Stimulated activated naive CD8-positive, alpha-beta T cell treated with anti-CD3 and anti-CD28 coated beads, Interleukin-15, Interleukin-2, amounts not matched to agents 100 ng/mL and 50 ng/mL, for 24 hours (primary cell): ENCODE measurements around the gene ATXN1.

ENCODE experiments used
- H3K27ac Mint-ChIP-seq: one replicate; pipeline ENCODE4 v1.8.0; 2021; ENCODE audit warnings: mild to moderate bottlenecking, mixed read lengths
- H3K27me3 Mint-ChIP-seq: one replicate; pipeline ENCODE4 v1.8.0; 2021; ENCODE audit warnings: mixed read lengths
- H3K36me3 Mint-ChIP-seq: one replicate; pipeline ENCODE4 v1.8.0; 2021; ENCODE audit warnings: low read depth, mixed read lengths
- H3K4me1 Mint-ChIP-seq: one replicate; pipeline ENCODE4 v1.8.0; 2021; ENCODE audit warnings: low read depth, mixed read lengths
- H3K4me3 Mint-ChIP-seq: one replicate; pipeline ENCODE4 v1.8.0; 2021; ENCODE audit warnings: mild to moderate bottlenecking, mixed read lengths
- H3K9me3 Mint-ChIP-seq: one replicate; pipeline ENCODE4 v1.8.0; 2021; ENCODE audit warnings: mixed read lengths

The ATXN1 gene

DNA sequence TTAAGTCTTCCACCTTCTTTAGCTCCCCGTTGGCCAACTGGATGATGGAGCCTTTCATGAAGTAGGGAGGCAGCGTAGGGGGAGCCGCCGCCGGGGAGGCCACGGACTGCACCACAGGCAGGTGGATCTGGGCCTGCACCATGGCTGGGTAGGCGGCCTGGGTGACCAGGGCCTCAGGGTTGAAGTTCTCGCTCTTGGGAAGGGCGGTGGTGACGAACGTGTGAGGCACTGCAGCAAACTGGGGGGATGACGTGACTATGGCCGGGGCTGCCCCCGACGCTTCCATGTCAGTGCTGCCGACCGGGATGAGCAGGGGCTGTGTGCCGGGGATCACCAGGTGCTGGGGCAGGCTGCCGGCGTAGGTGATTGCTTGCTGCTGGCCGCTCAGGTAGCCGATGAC lies 434.7 kb downstream of the ATXN1 start:
- Mint-ChIP-seq H3K27ac (no peak overlapping the region), H3K4me3 (no peak overlapping the region), H3K9me3 (no peaks in the 10 kb centered on the region), H3K4me1 (peaks cover 42% of the 10 kb centered on the region), H3K27me3 (no peaks in the 10 kb centered on the region), H3K36me3 (peaks cover 21% of the 10 kb centered on the region)

DNA sequence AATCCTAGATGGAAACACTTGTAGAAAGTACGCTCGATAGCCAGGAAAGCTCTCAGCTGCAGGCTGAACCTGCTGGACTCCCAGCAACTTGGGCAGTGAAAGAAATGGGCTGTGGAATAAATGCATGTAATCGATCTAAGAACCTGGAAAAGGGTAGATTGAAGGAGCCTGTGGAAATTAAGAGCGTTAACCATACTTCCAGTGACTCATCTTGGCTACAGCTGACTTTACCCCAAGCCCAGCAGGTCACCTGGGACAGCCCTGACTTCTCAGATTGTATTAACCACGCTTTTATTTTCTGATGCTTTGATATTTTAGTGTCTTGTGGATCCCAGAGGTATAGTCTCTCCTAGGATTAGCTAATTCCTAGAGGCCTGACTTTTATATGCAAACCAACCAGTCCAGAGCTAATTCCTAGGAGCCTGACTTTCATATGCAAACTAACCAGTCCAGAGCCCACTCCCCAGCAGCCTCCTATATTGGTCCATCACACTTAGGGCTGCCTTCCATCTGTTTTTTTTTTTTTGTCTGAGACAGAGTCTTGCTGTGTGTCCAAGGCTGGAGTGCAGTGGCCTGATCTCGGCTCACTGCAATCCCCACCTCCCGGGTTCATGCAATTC lies 436.5 kb downstream of the ATXN1 start:
- H3K9me3 Mint-ChIP-seq: no peaks in the 10 kb centered on the region
- H3K4me1 Mint-ChIP-seq: peaks cover 61% of the 10 kb centered on the region
- H3K36me3 Mint-ChIP-seq: peaks cover 21% of the 10 kb centered on the region
- H3K4me3 Mint-ChIP-seq: no peak overlapping the region
- H3K27ac Mint-ChIP-seq: peak overlapping the region; percentile 50
- no peaks in the 10 kb centered on the region for H3K27me3 Mint-ChIP-seq

DNA sequence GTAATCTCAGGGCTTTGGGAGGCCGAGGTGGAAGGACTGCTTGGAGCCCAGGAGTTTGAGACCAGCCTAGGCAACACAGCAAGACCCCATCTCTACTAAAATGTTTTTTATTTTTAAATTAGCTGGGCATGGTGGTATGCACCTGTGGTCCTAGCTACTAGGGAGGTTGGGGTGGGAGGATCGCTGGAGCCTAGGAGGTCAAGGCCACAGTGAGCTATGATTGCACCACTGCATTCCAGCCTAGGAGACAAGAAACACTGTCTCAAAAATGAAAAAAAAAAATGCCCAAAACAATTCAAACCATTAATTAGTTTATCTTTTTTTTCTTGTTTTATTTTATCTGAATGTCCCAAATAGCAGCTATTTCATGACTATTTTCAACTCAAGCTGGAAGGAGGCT lies 437.1 kb downstream of the ATXN1 start:
- H3K27me3 Mint-ChIP-seq: no peaks in the 10 kb centered on the region
- H3K4me3 Mint-ChIP-seq: no peak overlapping the region
- H3K4me1 Mint-ChIP-seq: peaks cover 66% of the 10 kb centered on the region
- peak overlapping the region; percentile 50 for H3K27ac Mint-ChIP-seq
- H3K36me3 Mint-ChIP-seq: peaks cover 21% of the 10 kb centered on the region
- no peaks in the 10 kb centered on the region for H3K9me3 Mint-ChIP-seq

DNA sequence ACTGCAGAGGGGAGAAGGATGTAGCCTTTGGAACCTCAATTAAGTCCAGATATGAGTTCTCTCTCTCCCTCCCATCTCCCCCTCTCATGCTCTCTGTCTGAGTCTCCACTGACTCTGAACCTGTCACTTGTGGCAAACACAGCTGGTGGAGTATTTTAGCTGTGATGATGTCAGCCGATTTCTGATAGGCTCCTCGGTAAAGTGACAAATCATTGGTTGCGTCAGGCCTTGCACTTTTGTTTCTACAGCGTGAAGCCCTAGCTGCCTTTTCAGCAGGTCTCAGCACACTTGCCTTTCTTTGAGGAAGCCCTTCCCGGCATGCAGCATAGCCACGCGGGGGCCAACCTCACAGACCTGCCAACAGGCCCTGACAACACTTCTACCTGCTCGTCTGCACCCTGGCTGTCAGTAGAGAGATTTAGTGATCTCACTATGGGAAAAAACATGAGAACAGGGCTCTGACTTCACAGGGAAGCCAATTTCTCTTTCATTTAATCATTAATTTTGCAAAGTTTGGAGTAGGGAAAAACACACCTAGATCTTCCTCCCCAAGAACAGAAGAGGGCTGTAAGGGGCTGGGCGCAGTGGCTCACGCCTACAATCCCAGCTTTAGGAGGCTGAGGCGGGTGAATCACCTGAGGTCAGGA lies 438.5 kb downstream of the ATXN1 start:
- Mint-ChIP-seq H3K4me1 (peaks cover 80% of the 10 kb centered on the region), H3K4me3 (peak overlapping the region; percentile 40), H3K27ac (peak overlapping the region; percentile 88), H3K9me3 (no peaks in the 10 kb centered on the region), H3K27me3 (no peaks in the 10 kb centered on the region), H3K36me3 (peaks cover 18% of the 10 kb centered on the region)

DNA sequence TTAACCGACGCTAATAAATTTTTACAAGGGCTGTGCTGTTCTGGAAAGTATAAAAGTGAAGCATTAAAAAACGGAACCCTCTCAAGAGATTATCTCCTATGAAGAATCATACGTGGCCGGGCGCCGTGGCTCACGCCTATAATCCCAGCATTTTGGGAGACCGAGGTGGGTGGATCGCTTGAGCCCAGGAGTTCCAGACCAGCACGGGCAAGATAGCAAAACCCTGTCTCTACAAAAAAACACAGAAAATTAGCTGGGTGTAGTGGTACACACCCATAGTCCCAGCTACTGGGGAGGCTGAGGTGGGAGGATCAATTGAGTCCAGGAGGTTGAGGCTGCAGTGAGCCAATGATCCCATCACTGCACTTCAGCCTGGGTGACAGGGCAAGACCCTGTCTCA lies 439.4 kb downstream of the ATXN1 start:
- Mint-ChIP-seq H3K4me1 (peaks cover 88% of the 10 kb centered on the region), H3K36me3 (peaks cover 19% of the 10 kb centered on the region), H3K27me3 (no peaks in the 10 kb centered on the region), H3K9me3 (no peaks in the 10 kb centered on the region), H3K27ac (peak overlapping the region; percentile 88), H3K4me3 (no peak overlapping the region)

DNA sequence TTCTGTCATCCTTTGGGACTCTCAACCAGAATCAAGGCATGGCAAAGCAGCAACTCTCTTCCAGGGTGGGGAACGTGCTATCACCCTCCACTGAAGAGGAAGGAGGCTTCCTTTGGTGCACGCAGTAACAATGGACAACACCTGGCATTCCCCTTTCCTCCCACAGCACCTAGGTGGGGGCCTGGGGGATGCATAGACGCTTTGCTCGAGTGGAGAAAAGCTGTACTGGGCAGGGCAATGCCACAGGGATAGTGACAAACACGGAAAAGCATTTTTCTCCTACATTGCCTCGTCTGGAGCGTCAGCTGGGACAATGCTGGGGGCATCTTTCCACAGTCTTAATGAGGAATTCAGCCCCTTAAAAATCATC lies 439.9 kb downstream of the ATXN1 start:
- H3K9me3 Mint-ChIP-seq: no peaks in the 10 kb centered on the region
- H3K36me3 Mint-ChIP-seq: peaks cover 14% of the 10 kb centered on the region
- no peak overlapping the region for H3K4me3 Mint-ChIP-seq
- H3K27me3 Mint-ChIP-seq: no peaks in the 10 kb centered on the region
- peaks cover 89% of the 10 kb centered on the region for H3K4me1 Mint-ChIP-seq
- no peak overlapping the region for H3K27ac Mint-ChIP-seq

DNA sequence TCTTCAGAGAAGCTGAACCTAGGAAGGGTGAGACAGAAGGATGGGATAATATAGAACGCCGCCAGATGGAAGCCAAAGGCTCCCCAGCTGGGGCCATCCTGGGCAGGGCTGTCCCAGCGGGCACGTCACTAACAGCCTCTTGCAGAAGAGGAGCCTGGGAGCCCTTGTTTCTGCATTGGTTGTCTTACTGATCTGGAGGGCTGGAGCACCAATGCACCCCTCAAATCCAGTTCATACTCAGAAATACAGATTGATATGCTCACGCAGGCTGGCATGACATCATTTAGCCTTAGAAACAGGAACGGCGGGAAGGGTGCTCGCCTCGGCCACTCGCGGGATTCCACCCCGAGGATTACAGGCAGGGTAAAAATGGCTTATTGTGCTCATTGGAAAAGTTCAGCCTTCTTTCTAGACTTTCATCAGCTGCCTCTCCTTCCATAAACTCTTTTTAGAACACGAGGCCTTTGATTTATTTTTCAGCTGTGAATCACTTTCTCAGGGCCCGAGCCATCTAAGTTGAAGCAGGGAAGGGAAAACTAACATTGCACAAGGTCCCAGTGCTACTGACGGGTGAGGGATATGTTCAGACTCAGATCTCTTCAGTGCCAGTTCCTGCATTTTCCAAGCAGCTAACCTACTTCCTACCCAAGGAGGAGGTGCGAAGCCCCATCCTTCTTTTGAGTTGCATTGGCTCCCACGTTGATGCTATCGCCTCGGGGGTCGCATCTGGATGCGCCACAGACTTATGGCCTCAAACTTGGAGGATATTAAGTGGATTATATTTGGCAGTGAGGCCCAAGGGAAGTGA lies 440.5 kb downstream of the ATXN1 start:
- Mint-ChIP-seq H3K4me3 (peak overlapping the region; percentile 72), H3K4me1 (peaks cover 87% of the 10 kb centered on the region), H3K27ac (peak overlapping the region; percentile 87), H3K9me3 (no peaks in the 10 kb centered on the region), H3K36me3 (peaks cover 8% of the 10 kb centered on the region), H3K27me3 (no peaks in the 10 kb centered on the region)

DNA sequence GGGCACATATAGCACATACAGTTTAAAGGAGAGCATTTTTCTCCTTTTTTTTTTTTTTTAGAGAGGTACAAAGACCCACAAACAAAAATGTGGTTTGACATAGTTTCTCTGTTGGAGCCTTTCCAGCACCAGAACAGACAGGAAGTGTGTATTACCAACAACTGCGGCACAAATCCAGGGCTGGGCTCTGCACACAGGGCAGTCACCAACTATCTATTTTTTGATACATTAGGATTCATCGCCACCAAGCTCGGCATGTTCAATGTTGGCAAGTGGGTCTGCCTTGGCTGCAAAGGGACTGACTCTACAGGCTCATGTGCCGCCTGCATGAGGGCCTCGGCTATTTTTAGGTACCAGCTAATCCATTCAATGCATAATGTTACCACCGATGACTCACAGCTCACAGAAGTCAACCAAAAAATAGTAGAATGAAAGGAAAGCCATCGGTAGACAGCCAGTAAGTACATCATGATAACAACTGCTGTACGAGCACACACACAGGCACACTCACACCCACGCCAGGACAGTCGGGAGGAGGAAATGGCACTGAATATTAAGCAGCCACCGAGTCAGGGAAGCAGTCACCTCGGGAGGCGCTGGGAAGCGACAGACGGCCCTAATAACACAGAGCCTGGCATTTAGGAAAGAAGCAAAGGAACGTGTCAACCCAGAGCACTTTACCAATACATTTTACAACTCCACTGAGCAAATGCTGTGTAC lies 441.3 kb downstream of the ATXN1 start:
- H3K27ac Mint-ChIP-seq: peak overlapping the region; percentile 87
- peaks cover 79% of the 10 kb centered on the region for H3K4me1 Mint-ChIP-seq
- peaks cover 3% of the 10 kb centered on the region for H3K36me3 Mint-ChIP-seq

DNA sequence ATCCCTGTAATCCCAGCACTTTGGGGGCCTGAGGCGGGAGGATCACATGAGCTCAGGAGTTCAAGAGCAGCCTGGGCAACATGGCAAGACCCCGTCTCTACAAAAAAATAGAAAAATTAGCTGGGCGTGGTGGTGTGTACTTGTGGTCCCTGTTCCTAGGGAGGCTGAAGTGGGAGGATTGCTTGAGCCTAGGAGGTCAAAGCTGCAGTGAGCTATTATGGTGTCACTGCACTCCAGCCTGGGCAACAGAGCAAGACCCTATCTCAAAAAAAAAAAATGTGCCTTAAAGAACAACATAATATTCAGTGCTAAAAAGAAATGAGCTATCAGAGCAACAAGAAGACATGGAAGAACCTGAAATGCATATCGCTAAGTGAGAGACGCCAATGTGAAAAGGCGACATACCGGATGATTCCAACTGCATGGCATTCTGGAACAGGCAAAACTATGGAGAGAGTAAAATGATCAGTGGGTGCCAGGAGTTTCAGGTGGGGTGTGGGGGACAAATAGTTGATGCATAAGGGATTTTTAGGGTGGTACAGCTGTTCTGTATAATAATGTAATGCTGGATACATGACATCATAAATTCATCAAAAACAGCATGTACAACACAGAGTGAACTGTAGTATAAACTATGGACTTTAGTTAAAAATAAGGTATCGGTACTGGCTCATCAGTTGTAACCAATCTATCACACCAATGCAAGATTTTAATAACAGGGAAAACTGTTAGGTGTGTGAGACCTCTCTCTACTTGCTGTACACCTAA lies 442.1 kb downstream of the ATXN1 start:
- peaks cover 3% of the 10 kb centered on the region for H3K36me3 Mint-ChIP-seq
- no peaks in the 10 kb centered on the region for H3K9me3 Mint-ChIP-seq
- no peaks in the 10 kb centered on the region for H3K27me3 Mint-ChIP-seq
- peaks cover 72% of the 10 kb centered on the region for H3K4me1 Mint-ChIP-seq
- peak overlapping the region; percentile 87 for H3K27ac Mint-ChIP-seq
- H3K4me3 Mint-ChIP-seq: peak overlapping the region; percentile 72

More for the DNA sequence above, 441.3 kb downstream of the ATXN1 start:
- Mint-ChIP-seq H3K9me3 (no peaks in the 10 kb centered on the region), H3K4me3 (peak overlapping the region; percentile 72), H3K27me3 (no peaks in the 10 kb centered on the region)

DNA sequence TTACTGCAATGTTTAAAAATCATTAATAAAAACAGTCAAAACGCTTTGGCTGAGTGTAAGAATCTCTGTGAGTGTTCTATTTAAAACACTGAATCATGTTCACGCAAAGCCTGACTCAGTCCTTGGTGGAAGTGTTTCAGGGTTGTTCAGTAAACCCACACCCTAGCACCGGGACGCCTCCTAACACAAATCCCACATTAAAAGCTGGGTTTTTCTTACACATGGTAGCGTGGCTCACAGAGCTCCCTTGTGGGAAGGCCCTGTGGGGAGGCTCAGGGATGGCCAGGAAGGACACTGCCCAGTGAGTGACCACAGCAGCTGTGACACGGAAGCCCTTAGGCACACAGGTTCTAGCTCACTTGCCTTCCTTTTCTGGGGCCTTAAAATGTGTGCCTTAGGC lies 442.7 kb downstream of the ATXN1 start:
- Mint-ChIP-seq H3K9me3 (no peaks in the 10 kb centered on the region), H3K4me1 (peaks cover 67% of the 10 kb centered on the region), H3K4me3 (peak overlapping the region; percentile 72), H3K36me3 (peaks cover 3% of the 10 kb centered on the region), H3K27ac (peak overlapping the region; percentile 87), H3K27me3 (no peaks in the 10 kb centered on the region)

DNA sequence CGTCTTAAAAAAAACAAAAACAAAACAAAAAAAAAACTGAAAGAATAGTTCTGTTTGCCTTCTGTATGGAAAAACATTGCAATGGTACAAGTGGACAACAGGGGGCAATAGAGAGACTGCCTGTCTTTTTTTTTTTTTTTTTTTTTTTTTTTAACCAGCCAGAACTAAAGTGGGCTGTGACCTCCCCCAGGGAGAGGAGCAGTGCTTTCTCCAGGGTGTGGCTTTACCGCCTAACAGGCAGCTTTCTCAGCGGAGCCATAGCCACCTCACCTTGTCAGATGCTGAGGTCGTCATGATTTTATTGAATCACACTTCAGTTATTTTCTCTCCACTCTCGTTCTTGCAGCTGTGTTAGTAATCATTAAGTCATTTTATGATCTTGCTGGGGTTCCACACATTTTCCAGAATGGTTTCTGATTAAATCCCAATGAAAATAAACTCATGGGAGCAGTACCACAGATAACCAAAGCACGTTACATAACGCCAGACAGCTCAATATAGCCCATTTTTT lies 444.5 kb downstream of the ATXN1 start:
- no peaks in the 10 kb centered on the region for H3K27me3 Mint-ChIP-seq
- peaks cover 3% of the 10 kb centered on the region for H3K36me3 Mint-ChIP-seq
- peak overlapping the region; percentile 77 for H3K27ac Mint-ChIP-seq
- no peak overlapping the region for H3K4me3 Mint-ChIP-seq
- H3K4me1 Mint-ChIP-seq: peaks cover 50% of the 10 kb centered on the region
- H3K9me3 Mint-ChIP-seq: no peaks in the 10 kb centered on the region

DNA sequence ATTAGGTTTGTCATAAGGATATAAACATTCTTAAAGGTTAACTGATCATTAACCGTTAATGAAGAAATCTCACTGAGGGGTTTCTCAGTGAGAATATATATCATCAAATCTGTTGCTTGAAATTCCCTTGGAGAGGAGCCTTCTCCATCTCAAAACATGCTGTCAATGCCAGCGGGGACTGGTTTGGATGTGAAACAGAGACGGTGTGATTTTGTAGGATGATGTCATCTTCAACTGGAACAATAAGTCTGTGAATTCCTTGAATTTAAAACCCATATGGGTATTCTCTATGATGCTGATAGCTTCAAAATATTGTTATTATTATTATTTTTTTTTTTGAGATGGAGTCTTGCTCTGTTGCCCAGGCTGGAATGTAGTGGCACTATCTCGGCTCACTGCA lies 447.0 kb downstream of the ATXN1 start:
- Mint-ChIP-seq H3K27me3 (no peaks in the 10 kb centered on the region), H3K4me3 (no peak overlapping the region), H3K27ac (no peak overlapping the region)

DNA sequence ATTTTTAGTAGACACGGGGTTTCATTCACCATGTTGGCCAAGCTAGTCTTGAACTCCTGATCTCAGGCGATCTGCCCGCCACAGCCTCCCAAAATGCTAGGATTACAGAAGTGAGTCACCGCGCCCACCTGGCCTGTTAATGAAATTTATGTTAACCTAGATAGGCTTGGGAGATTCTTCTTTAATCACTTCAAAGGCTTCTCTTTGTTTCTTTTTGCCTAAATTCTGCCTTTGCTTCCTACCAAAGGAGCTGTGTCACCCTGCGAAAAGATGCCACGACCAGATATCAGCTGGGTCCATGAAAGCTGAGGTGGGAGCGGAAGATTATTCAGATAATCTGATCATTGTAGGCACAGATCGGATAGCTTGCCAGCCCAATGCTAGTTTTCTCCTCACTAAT lies 447.5 kb downstream of the ATXN1 start:
- Mint-ChIP-seq H3K9me3 (no peaks in the 10 kb centered on the region), H3K4me1 (peaks cover 19% of the 10 kb centered on the region), H3K27me3 (no peaks in the 10 kb centered on the region), H3K4me3 (no peak overlapping the region), H3K36me3 (peaks cover 8% of the 10 kb centered on the region), H3K27ac (no peak overlapping the region)

More for the DNA sequence above, 447.0 kb downstream of the ATXN1 start:
- peaks cover 24% of the 10 kb centered on the region for H3K4me1 Mint-ChIP-seq
- peaks cover 5% of the 10 kb centered on the region for H3K36me3 Mint-ChIP-seq
- no peaks in the 10 kb centered on the region for H3K9me3 Mint-ChIP-seq

DNA sequence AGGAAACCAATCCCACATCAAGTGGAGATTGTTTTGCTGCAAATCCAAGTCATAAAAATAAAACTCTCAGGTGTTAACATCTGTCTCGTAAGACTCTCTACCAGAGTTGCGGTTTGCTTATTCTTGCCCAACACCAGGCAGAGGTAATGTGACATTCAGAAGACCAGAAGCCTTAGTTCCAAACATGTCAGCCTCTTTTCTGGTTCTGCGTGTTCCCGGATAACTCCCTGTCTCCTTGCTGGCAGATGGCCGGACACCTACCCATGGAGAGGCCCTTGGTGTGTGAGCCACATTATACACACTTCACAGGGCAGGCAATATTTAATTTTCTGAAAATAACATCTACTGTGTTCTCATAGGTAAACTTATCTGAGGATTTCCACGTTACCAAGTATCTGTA lies 449.5 kb downstream of the ATXN1 start:
- peaks cover 5% of the 10 kb centered on the region for H3K4me1 Mint-ChIP-seq
- no peak overlapping the region for H3K27ac Mint-ChIP-seq
- no peaks in the 10 kb centered on the region for H3K27me3 Mint-ChIP-seq
- no peaks in the 10 kb centered on the region for H3K9me3 Mint-ChIP-seq
- H3K4me3 Mint-ChIP-seq: no peak overlapping the region
- H3K36me3 Mint-ChIP-seq: peaks cover 5% of the 10 kb centered on the region
